HCT116 (cell line): Measurements from ENCODE around the gene SRR. TPM values are rescaled to one million over a fixed set of nuclear protein-coding genes. Genes with fewer than 3 reads are reported as not detected.

Source experiments
- ATAC-seq: fragments of 200-7000 bp; cut with Tn5 transposase; 2 replicates; pipeline ENCODE4 v1.9.1; 2020; ENCODE audit warnings: mild to moderate bottlenecking, moderate library complexity
- BruUV-seq: library from RNA; stranded (reverse); fragments of 400-500 nt; replicated peaks from 2 replicates; lab custom pipeline; 2021; lab: Mats Ljungman, UMichigan
- CTCF ChIA-PET: fragments of 300-600 bp; sonication (Branson Sonifier 250); formaldehyde crosslinking; loops from one replicate; lab custom pipeline; 2021; ENCODE audit warnings: antibody characterized with exemption; lab: Charles Lee
- POLR2A ChIA-PET: fragments of 300-600, 350-600 bp; sonication (Branson Sonifier 250); formaldehyde crosslinking; loops from one replicate; lab custom pipeline; 2021; ENCODE audit warnings: antibody characterized with exemption; lab: Charles Lee
- RAD21 ChIA-PET, 2 experiments: fragments of 300-600 bp; sonication (Branson Sonifier 250); formaldehyde crosslinking; loops; one replicate each; lab custom pipeline; 2023; ENCODE audit warnings: low total read pairs in 2 of 2; ENCODE audit not compliant: uncharacterized antibody in 2 of 2, unreplicated experiment in 2 of 2, low non-redundant PET in 1 of 2; lab: Charles Lee
- DNase-seq: peaks from one replicate; pipeline ENCODE4 v3.0.0-alpha.2; 2010; ENCODE audit warnings: low read depth, low spot score
- H2AFZ ChIP-seq: fragments of 200-600 bp; shearing (Covaris generic), sonication (generic); 2 replicates; pipeline ENCODE4 v1.6.1; 2017; ENCODE audit warnings: low read depth, mixed run types, mixed read lengths, antibody characterized with exemption, low read length; ENCODE audit not compliant: poor library complexity, severe bottlenecking
- H3K27ac ChIP-seq: 2 replicates; pipeline ENCODE4 v1.5.1; 2012; ENCODE audit warnings: low read depth, low read length
- H3K27me3 ChIP-seq: fragments of 200-600 bp; sonication (generic); 2 replicates; pipeline ENCODE4 v1.6.1; 2016; ENCODE audit warnings: mixed run types, low read length, mixed read lengths; ENCODE audit not compliant: insufficient read depth
- H3K36me3 ChIP-seq, 2 experiments: fragments of 200-500 bp in 1 of 2; fragments of 200-600 bp in 1 of 2; sonication (Bioruptor generic) in 1 of 2; sonication (generic) in 1 of 2; 2 replicates each; pipeline versions ENCODE4 v1.5.1 to v1.6.1; 2014 to 2016; ENCODE audit warnings: low read length in 2 of 2, inconsistent platforms in 1 of 2, mixed read lengths in 1 of 2, mixed run types in 1 of 2; ENCODE audit not compliant: insufficient read depth in 2 of 2, control insufficient read depth in 1 of 2
- H3K4me1 ChIP-seq, 2 experiments: fragments of 200-600 bp in 1 of 2; sonication (generic) in 1 of 2; 2 replicates each; pipeline versions ENCODE4 v1.5.1 to v1.6.1; 2012 to 2017; ENCODE audit warnings: low read length in 2 of 2, inconsistent platforms in 1 of 2, mild to moderate bottlenecking in 1 of 2, mixed read lengths in 1 of 2, mixed run types in 1 of 2, moderate library complexity in 1 of 2; ENCODE audit not compliant: insufficient read depth in 2 of 2, control insufficient read depth in 1 of 2
- H3K4me2 ChIP-seq: fragments of 200-600 bp; sonication (generic); 2 replicates; pipeline ENCODE4 v1.6.1; 2017; ENCODE audit warnings: mixed run types, low read length, mixed read lengths
- H3K4me3 ChIP-seq, 2 experiments: fragments of 200-600 bp in 1 of 2; sonication (generic) in 1 of 2; replicated peaks in 1 of 2; 2 replicates each; pipeline ENCODE4 v1.5.1; 2011 to 2016; ENCODE audit warnings: low read length in 2 of 2, control low read depth in 1 of 2, low read depth in 1 of 2, mild to moderate bottlenecking in 1 of 2, mixed read lengths in 1 of 2, mixed run types in 1 of 2
- H3K79me2 ChIP-seq: fragments of 200-600 bp; sonication (generic); 2 replicates; pipeline ENCODE4 v1.6.1; 2017; ENCODE audit warnings: mild to moderate bottlenecking, mixed run types, low read length, moderate library complexity, mixed read lengths; ENCODE audit not compliant: insufficient read depth
- H3K9ac ChIP-seq: fragments of 200-600 bp; sonication (generic); 2 replicates; pipeline ENCODE4 v1.6.1; 2016; ENCODE audit warnings: low read length, mixed read lengths
- H3K9me2 ChIP-seq: fragments of 200-600 bp; sonication (generic), shearing (Covaris generic); 2 replicates; pipeline ENCODE4 v1.6.1; 2017; ENCODE audit warnings: mixed run types, mild to moderate bottlenecking, moderate library complexity; ENCODE audit not compliant: insufficient read depth
- H3K9me3 ChIP-seq, 2 experiments: fragments of 200-500 bp in 1 of 2; fragments of 200-600 bp in 1 of 2; sonication (Bioruptor generic) in 1 of 2; sonication (generic) in 1 of 2; 2 replicates each; pipeline ENCODE4 v1.6.1; 2014 to 2017; ENCODE audit warnings: low read length in 2 of 2, mixed read lengths in 2 of 2, inconsistent platforms in 1 of 2, low read depth in 1 of 2, mild to moderate bottlenecking in 1 of 2, mixed run types in 1 of 2, moderate library complexity in 1 of 2; ENCODE audit not compliant: control insufficient read depth in 1 of 2, insufficient read depth in 1 of 2
- H4K20me1 ChIP-seq: fragments of 200-600 bp; sonication (generic), shearing (Covaris generic); 2 replicates; pipeline ENCODE4 v1.6.1; 2017; ENCODE audit warnings: mixed run types, mild to moderate bottlenecking, moderate library complexity; ENCODE audit not compliant: insufficient read depth
- CBX3 ChIP-seq: IDR thresholded peaks from 2 replicates; pipeline ENCODE4 v1.6.1; 2012; ENCODE audit warnings: low read depth
- CEBPB ChIP-seq: IDR thresholded peaks from 2 replicates; pipeline ENCODE4 v1.6.1; 2012; ENCODE audit warnings: low read depth
- ELF1 ChIP-seq: IDR thresholded peaks from 2 replicates; pipeline ENCODE4 v1.6.1; 2012; ENCODE audit warnings: low read depth, borderline replicate concordance
- EZH2phosphoT487 ChIP-seq: fragments of 200-600 bp; IDR thresholded peaks from 2 replicates; pipeline ENCODE4 v1.6.1; 2018; ENCODE audit warnings: antibody characterized with exemption, borderline replicate concordance
- JUND ChIP-seq: IDR thresholded peaks from 2 replicates; pipeline ENCODE4 v1.6.1; 2012
- POLR2A ChIP-seq: IDR thresholded peaks from 2 replicates; pipeline ENCODE4 v1.7.0; 2011; ENCODE audit warnings: borderline replicate concordance; ENCODE audit not compliant: insufficient read depth, insufficient read length; ENCODE audit errors: extremely low read depth
- POLR2AphosphoS5 ChIP-seq: IDR thresholded peaks from 2 replicates; pipeline ENCODE4 v1.6.1; 2011; ENCODE audit warnings: mild to moderate bottlenecking, low read depth, low read length, moderate library complexity
- SIN3A ChIP-seq: IDR thresholded peaks from 2 replicates; pipeline ENCODE4 v1.6.1; 2012; ENCODE audit warnings: low read depth
- SP1 ChIP-seq: IDR thresholded peaks from 2 replicates; pipeline ENCODE4 v1.6.1; 2012; ENCODE audit warnings: low read depth
- SRF ChIP-seq: IDR thresholded peaks from 2 replicates; pipeline ENCODE4 v1.6.1; 2012; ENCODE audit warnings: low read depth
- TCF7L2 ChIP-seq: IDR thresholded peaks from 2 replicates; pipeline ENCODE4 v1.7.0; 2011; ENCODE audit warnings: borderline replicate concordance, inconsistent platforms; ENCODE audit not compliant: insufficient read depth, insufficient read length; ENCODE audit errors: extremely low read depth
- YY1 ChIP-seq: IDR thresholded peaks from 2 replicates; pipeline ENCODE4 v1.6.1; 2011; ENCODE audit warnings: low read length, low read depth, moderate library complexity, mild to moderate bottlenecking; ENCODE audit not compliant: insufficient replicate concordance; ENCODE audit errors: extremely low read depth
- intact Hi-C: fragments of 100-400 bp; cut with micrococcal nuclease; formaldehyde crosslinking; loops from 2 replicates; pipeline ENCODE4 v1.10.0; 2022
- total RNA-seq: library from RNA; stranded (reverse); gene quantifications from one replicate; pipeline ENCODE4 v1.2.1, GENCODE V29; 2021; ENCODE audit not compliant: unreplicated experiment
- TF ChIP-seq, protein P1 (sequence below), 3 experiments: fragments of 200-600 bp in 1 of 3; sonication (generic) in 1 of 3; IDR thresholded peaks in 2 of 3; conservative IDR thresholded peaks in 1 of 3; 2 replicates each; pipeline ENCODE4 v1.5.1; 2012 to 2017; ENCODE audit warnings: low read depth in 2 of 3, low read length in 2 of 3, antibody characterized with exemption in 1 of 3, borderline replicate concordance in 1 of 3, control low read depth in 1 of 3, mild to moderate bottlenecking in 1 of 3, mixed read lengths in 1 of 3, mixed run types in 1 of 3, moderate library complexity in 1 of 3; ENCODE audit not compliant: insufficient read depth in 1 of 3
- TF ChIP-seq, protein P2 (sequence below): IDR thresholded peaks from 2 replicates; pipeline ENCODE4 v1.6.1; 2012; ENCODE audit warnings: low read depth
- TF ChIP-seq, protein P3 (sequence below): IDR thresholded peaks from 2 replicates; pipeline ENCODE4 v1.6.1; 2011; ENCODE audit warnings: mild to moderate bottlenecking, low read length, moderate library complexity; ENCODE audit not compliant: insufficient replicate concordance; ENCODE audit errors: extremely low read depth

The SRR gene
- total RNA-seq, 1 experiment from 2014 or later = 15.1 TPM

DNA sequence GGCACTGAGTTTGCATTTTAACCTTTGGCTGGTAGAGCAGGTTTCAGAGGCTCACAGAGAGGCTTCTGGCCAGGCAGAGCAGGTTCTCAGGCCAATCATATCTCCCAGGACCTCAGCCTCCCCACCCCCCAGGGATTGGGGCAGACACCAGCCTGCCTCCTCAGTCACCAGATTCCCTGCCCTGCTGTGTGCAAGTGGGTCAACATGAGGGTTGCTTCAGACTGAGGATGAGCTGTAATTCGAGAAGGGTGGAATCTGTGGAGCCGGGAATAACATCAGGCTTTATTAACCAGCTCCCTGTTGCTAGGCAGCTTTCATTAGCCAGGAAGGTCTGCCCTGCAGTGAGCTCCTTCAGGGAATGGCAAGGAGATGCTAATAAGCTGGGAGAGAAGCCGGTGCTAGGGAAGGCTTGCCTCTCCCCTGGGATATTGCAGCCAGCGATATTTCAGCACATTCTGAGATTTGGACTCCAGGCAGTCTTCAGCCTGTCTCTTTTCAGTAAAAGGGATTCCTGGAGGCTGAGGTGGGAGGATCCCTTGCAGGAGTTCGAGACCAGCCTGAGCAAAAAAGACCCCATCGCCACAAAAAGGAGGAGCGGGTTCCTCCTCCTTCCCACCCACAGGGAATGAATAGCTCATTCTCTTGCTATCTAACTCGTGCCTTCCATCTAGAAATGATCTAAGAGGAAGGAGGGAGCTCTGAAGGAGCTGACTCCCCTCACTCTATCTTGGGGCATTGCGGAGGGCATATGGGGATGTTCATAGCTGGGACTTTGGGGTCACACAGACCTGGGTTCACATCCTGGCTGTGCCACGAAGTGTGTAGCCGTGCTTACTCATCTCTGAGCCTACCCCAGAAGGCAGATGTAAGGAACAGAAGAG, 44.3 kb downstream of the SRR start:
- TF ChIP-seq POLR2AphosphoS5 (no peak), JUND (no peak), TCF7L2 (no peak), YY1 (no peak), CEBPB (no peak), ELF1 (no peak), SIN3A (no peak), EZH2phosphoT487 (no peak), SRF (no peak), SP1 (no peak), POLR2A (no peak), CBX3 (no peak)
- TF ChIP-seq, protein P1, sequence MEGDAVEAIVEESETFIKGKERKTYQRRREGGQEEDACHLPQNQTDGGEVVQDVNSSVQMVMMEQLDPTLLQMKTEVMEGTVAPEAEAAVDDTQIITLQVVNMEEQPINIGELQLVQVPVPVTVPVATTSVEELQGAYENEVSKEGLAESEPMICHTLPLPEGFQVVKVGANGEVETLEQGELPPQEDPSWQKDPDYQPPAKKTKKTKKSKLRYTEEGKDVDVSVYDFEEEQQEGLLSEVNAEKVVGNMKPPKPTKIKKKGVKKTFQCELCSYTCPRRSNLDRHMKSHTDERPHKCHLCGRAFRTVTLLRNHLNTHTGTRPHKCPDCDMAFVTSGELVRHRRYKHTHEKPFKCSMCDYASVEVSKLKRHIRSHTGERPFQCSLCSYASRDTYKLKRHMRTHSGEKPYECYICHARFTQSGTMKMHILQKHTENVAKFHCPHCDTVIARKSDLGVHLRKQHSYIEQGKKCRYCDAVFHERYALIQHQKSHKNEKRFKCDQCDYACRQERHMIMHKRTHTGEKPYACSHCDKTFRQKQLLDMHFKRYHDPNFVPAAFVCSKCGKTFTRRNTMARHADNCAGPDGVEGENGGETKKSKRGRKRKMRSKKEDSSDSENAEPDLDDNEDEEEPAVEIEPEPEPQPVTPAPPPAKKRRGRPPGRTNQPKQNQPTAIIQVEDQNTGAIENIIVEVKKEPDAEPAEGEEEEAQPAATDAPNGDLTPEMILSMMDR (IDR thresholded peaks at IDR 0.05 in 2 of 3, conservative IDR thresholded peaks at IDR 0.05 in 1 of 3; ENCODE audit: borderline replicate concordance in 1 of 3, insufficient read depth in 1 of 3, low read depth in 2 of 3, low read length in 2 of 3) = no peak
- TF ChIP-seq, protein P2, sequence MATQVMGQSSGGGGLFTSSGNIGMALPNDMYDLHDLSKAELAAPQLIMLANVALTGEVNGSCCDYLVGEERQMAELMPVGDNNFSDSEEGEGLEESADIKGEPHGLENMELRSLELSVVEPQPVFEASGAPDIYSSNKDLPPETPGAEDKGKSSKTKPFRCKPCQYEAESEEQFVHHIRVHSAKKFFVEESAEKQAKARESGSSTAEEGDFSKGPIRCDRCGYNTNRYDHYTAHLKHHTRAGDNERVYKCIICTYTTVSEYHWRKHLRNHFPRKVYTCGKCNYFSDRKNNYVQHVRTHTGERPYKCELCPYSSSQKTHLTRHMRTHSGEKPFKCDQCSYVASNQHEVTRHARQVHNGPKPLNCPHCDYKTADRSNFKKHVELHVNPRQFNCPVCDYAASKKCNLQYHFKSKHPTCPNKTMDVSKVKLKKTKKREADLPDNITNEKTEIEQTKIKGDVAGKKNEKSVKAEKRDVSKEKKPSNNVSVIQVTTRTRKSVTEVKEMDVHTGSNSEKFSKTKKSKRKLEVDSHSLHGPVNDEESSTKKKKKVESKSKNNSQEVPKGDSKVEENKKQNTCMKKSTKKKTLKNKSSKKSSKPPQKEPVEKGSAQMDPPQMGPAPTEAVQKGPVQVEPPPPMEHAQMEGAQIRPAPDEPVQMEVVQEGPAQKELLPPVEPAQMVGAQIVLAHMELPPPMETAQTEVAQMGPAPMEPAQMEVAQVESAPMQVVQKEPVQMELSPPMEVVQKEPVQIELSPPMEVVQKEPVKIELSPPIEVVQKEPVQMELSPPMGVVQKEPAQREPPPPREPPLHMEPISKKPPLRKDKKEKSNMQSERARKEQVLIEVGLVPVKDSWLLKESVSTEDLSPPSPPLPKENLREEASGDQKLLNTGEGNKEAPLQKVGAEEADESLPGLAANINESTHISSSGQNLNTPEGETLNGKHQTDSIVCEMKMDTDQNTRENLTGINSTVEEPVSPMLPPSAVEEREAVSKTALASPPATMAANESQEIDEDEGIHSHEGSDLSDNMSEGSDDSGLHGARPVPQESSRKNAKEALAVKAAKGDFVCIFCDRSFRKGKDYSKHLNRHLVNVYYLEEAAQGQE = no peak
- TF ChIP-seq, protein P3, sequence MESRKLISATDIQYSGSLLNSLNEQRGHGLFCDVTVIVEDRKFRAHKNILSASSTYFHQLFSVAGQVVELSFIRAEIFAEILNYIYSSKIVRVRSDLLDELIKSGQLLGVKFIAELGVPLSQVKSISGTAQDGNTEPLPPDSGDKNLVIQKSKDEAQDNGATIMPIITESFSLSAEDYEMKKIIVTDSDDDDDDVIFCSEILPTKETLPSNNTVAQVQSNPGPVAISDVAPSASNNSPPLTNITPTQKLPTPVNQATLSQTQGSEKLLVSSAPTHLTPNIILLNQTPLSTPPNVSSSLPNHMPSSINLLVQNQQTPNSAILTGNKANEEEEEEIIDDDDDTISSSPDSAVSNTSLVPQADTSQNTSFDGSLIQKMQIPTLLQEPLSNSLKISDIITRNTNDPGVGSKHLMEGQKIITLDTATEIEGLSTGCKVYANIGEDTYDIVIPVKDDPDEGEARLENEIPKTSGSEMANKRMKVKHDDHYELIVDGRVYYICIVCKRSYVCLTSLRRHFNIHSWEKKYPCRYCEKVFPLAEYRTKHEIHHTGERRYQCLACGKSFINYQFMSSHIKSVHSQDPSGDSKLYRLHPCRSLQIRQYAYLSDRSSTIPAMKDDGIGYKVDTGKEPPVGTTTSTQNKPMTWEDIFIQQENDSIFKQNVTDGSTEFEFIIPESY = no peak
- H3K9me2 ChIP-seq = no peaks in the 10 kb centered on the region
- H3K27me3 ChIP-seq = no peaks in the 10 kb centered on the region
- DNase-seq (no peak), ATAC-seq (peak; percentile 69)
- no peaks in the 10 kb centered on the region for H3K79me2 ChIP-seq
- H3K27ac ChIP-seq = no peak overlapping the region; the same call in 1 of the 2 replicates
- peak overlapping the region; percentile 46 for H3K4me2 ChIP-seq
- peaks cover 7 to 13% of the 10 kb centered on the region in 2 experiments; a peak in 3 of 4 replicates for H3K36me3 ChIP-seq
- H4K20me1 ChIP-seq = no peaks in the 10 kb centered on the region
- no peak overlapping the region for H3K4me3 ChIP-seq
- H2AFZ ChIP-seq = no peak overlapping the region
- H3K4me1 ChIP-seq = peaks cover 25 to 35% of the 10 kb centered on the region in 2 experiments
- no peaks in the 10 kb centered on the region for H3K9me3 ChIP-seq
- intact Hi-C loops = no loop called here
- BruUV-seq = no TSS peak
- RAD21 ChIA-PET = no interaction called here
- POLR2A ChIA-PET = interaction anchor here (0.6 to 1.3 kb wide), 3 partner anchors 10 to 12 kb away, joined by 3 to 5 read pairs (median 5); partner anchors contain the start of gene TSR1
- CTCF ChIA-PET = interaction anchor here (1.1 to 1.3 kb wide), 2 partner anchors 10 to 11 kb away, joined by 3 read pairs; no protein-coding TSS in a partner anchor
- no peak overlapping the region for H3K9ac ChIP-seq
